Loucy (cell line): ENCODE results near the gene NXNL2.

ENCODE experiments used
- EZH2phosphoT487 ChIP-seq: fragments of 200-600 bp; IDR thresholded peaks from 2 replicates; pipeline ENCODE4 v1.6.1; 2018; ENCODE audit warnings: antibody characterized with exemption, mild to moderate bottlenecking, moderate library complexity, borderline replicate concordance
- TF ChIP-seq, protein P1 (sequence below): fragments of 200-600 bp; sonication (generic); conservative IDR thresholded peaks from 2 replicates; pipeline ENCODE4 v1.5.1; 2014; ENCODE audit warnings: mild to moderate bottlenecking, antibody characterized with exemption, low read length

DNA sequence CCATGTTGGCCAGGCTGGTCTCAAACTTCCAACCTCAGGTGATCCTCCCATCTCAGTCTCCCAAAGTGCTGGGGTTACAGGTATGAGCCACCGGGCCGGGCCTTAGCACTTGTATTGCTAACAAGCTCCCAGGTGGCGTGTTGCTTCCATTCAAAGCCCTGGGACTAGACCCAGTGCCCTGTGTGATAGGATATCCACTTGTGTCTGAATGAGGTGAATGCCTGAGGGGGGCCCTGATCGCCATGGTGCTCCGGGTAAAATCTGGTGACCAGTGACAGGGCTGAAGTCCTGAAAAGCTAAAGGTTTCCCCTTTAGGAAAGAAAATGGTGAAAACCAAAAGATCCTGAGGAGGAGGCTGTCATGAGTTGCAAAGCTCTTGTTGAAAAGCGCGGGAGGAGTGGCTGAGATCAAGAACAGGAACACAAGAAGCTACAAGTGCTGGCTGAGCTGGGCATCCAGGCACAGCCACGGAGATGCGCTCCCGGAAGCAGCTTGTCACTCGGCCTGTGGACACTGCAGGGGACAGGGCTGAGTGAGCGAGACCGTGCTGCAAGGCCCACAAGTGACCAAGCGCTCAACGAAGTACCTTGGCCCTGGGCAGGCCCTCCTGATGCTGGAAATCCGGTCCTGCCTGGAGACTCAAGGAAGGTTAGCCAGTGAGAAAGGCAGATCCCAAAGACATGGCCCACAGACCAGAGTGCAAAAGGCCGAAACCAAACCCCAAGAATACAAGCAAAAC lies 39.8 kb upstream of the NXNL2 start:
- TF ChIP-seq, protein P1, sequence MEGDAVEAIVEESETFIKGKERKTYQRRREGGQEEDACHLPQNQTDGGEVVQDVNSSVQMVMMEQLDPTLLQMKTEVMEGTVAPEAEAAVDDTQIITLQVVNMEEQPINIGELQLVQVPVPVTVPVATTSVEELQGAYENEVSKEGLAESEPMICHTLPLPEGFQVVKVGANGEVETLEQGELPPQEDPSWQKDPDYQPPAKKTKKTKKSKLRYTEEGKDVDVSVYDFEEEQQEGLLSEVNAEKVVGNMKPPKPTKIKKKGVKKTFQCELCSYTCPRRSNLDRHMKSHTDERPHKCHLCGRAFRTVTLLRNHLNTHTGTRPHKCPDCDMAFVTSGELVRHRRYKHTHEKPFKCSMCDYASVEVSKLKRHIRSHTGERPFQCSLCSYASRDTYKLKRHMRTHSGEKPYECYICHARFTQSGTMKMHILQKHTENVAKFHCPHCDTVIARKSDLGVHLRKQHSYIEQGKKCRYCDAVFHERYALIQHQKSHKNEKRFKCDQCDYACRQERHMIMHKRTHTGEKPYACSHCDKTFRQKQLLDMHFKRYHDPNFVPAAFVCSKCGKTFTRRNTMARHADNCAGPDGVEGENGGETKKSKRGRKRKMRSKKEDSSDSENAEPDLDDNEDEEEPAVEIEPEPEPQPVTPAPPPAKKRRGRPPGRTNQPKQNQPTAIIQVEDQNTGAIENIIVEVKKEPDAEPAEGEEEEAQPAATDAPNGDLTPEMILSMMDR = no peak
- no peak for TF ChIP-seq EZH2phosphoT487
